ENCODE data around the gene MOB1B. TPM values are rescaled to one million over a fixed set of nuclear protein-coding genes. Genes with fewer than 3 reads are reported as not detected.

The MOB1B gene
- total and polyA plus RNA-seq, 10 of the 15 experiments (the other 5 are each of a cell fraction or from before 2014, with no cell fraction given): 1.9 to 11.4 (median 6.1) TPM

DNA sequence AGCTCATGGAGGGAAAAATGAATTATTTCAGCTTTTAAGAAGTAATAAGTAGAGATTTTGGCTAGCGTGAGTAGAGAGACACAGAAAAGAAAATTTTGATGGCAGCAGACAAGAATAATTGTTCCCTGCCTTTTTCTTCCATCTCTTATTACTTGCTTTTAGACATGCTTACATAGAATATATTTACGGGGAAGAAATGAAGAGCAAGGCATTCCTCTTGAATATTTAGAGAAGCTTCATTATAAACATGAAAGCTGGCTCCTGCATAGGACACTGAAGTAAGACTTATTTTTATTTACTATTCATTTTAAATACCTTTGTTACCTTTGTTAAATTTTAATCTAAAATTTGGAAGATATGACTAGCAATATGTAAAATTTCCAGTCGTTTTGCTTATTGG, 123.5 kb downstream of the MOB1B start (continued):
- TF ChIP-seq, protein P1, sequence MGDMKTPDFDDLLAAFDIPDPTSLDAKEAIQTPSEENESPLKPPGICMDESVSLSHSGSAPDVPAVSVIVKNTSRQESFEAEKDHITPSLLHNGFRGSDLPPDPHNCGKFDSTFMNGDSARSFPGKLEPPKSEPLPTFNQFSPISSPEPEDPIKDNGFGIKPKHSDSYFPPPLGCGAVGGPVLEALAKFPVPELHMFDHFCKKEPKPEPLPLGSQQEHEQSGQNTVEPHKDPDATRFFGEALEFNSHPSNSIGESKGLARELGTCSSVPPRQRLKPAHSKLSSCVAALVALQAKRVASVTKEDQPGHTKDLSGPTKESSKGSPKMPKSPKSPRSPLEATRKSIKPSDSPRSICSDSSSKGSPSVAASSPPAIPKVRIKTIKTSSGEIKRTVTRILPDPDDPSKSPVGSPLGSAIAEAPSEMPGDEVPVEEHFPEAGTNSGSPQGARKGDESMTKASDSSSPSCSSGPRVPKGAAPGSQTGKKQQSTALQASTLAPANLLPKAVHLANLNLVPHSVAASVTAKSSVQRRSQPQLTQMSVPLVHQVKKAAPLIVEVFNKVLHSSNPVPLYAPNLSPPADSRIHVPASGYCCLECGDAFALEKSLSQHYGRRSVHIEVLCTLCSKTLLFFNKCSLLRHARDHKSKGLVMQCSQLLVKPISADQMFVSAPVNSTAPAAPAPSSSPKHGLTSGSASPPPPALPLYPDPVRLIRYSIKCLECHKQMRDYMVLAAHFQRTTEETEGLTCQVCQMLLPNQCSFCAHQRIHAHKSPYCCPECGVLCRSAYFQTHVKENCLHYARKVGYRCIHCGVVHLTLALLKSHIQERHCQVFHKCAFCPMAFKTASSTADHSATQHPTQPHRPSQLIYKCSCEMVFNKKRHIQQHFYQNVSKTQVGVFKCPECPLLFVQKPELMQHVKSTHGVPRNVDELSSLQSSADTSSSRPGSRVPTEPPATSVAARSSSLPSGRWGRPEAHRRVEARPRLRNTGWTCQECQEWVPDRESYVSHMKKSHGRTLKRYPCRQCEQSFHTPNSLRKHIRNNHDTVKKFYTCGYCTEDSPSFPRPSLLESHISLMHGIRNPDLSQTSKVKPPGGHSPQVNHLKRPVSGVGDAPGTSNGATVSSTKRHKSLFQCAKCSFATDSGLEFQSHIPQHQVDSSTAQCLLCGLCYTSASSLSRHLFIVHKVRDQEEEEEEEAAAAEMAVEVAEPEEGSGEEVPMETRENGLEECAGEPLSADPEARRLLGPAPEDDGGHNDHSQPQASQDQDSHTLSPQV (IDR thresholded peaks at IDR 0.05): no peak
- TF ChIP-seq, protein P2, sequence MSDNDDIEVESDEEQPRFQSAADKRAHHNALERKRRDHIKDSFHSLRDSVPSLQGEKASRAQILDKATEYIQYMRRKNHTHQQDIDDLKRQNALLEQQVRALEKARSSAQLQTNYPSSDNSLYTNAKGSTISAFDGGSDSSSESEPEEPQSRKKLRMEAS (IDR thresholded peaks at IDR 0.05; ENCODE audit: low read depth, low read length): no peak
- TF ChIP-seq MEF2B (IDR thresholded peaks at IDR 0.05; ENCODE audit: partially characterized antibody, poor library complexity, severe bottlenecking): no peak

DNA sequence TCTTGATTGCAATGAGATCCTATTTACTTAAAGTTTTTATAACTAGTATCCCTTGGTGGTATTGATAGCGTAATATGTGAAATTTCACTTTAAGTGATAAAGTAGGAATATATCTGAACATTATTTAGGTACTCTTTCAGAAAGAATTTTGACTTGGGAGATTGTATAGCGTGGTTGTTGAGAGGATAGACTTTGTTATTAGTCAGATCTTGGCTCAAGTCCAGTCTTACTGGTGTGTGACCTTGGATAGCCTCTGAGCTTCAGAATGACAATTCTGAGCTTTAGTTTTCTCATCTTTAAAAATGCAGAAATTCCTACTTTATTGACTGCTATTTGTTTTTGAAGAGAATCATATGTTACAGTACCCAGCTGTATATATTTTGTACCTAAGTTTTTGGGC, 123.9 kb downstream of the MOB1B start:
- Histone ChIP-seq H4K20me1 (ENCODE audit: control insufficient read depth, insufficient read depth) (no peaks in the 10 kb centered on the region), H3K27me3 (replicated peaks in 1 of 2; ENCODE audit: control insufficient read depth in 2 of 2, insufficient read depth in 2 of 2, low read length in 1 of 2) (no peaks in the 10 kb centered on the region), H3K4me2 (ENCODE audit: control insufficient read depth, insufficient read depth) (no peak overlapping the region), H2AFZ (ENCODE audit: control insufficient read depth, low read depth, low read length) (no peak overlapping the region), H3K9me3 (replicated peaks; ENCODE audit: control insufficient read depth, insufficient read depth, low read length) (no peaks in the 10 kb centered on the region), H3K36me3 (ENCODE audit: control insufficient read depth in 2 of 2, insufficient read depth in 2 of 2, low read length in 1 of 2) (peaks cover 0 to 17% of the 10 kb centered on the region in 2 experiments; a peak in 3 of 4 replicates), H3K79me2 (ENCODE audit: control insufficient read depth, insufficient read depth, low read length) (no peaks in the 10 kb centered on the region), H3K9ac (ENCODE audit: control insufficient read depth, insufficient read depth, low read length) (no peak overlapping the region), H3K27ac (ENCODE audit: control insufficient read depth, insufficient read depth) (no peak overlapping the region), H3K4me3 (no peak overlapping the region), H3K4me1 (ENCODE audit: control insufficient read depth, insufficient read depth, low read length) (no peaks in the 10 kb centered on the region)
- in situ Hi-C loops (cut with MboI) (no loop called here), intact Hi-C loops (cut with micrococcal nuclease; ENCODE audit: unreplicated experiment) (no loop called here)
- SMC1A ChIA-PET (ENCODE audit: uncharacterized antibody, unreplicated experiment): interaction anchor here (0.6 to 1.6 kb wide), 6 partner anchors 16 to 337 kb away, joined by 3 to 4 read pairs (median 3); no protein-coding TSS in a partner anchor
- FAIRE-seq (no peak), ATAC-seq (no peak), DNase-seq (ENCODE audit: low read depth, low spot score) (no peak)
- 91% methylated on average over 2 of the region's 2 CpGs for WGBS (ENCODE audit: insufficient coverage, insufficient replicate concordance, low lambda C conversion rate, missing lambda C conversion rate)
- POLR2A ChIA-PET: no interaction called here
- no TSS peak for BruUV-seq (replicated peaks)
- CTCF ChIA-PET: interaction anchor here (0.8 to 1.5 kb wide), 4 partner anchors 16 to 424 kb away, joined by 3 to 6 read pairs (median 4); no protein-coding TSS in a partner anchor
- RAD21 ChIA-PET (ENCODE audit: unreplicated experiment): interaction anchor here (0.8 to 1.4 kb wide), 3 partner anchors 182 to 425 kb away, joined by 3 to 5 read pairs (median 3); no protein-coding TSS in a partner anchor
- TF ChIP-seq, protein P3, sequence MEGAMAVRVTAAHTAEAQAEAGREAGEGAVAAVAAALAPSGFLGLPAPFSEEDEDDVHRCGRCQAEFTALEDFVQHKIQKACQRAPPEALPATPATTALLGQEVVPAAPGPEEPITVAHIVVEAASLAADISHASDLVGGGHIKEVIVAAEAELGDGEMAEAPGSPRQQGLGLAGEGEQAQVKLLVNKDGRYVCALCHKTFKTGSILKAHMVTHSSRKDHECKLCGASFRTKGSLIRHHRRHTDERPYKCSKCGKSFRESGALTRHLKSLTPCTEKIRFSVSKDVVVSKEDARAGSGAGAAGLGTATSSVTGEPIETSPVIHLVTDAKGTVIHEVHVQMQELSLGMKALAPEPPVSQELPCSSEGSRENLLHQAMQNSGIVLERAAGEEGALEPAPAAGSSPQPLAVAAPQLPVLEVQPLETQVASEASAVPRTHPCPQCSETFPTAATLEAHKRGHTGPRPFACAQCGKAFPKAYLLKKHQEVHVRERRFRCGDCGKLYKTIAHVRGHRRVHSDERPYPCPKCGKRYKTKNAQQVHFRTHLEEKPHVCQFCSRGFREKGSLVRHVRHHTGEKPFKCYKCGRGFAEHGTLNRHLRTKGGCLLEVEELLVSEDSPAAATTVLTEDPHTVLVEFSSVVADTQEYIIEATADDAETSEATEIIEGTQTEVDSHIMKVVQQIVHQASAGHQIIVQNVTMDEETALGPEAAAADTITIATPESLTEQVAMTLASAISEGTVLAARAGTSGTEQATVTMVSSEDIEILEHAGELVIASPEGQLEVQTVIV (IDR thresholded peaks at IDR 0.05; ENCODE audit: borderline replicate concordance, partially characterized antibody): no peak
- TF ChIP-seq HDAC6 (IDR thresholded peaks at IDR 0.05; ENCODE audit: unreplicated experiment) (no peak), FOS (IDR thresholded peaks at IDR 0.05; ENCODE audit: borderline replicate concordance, extremely low read depth, insufficient read length) (no peak), HDAC2 (IDR thresholded peaks at IDR 0.05) (no peak)
- TF ChIP-seq, protein P4, sequence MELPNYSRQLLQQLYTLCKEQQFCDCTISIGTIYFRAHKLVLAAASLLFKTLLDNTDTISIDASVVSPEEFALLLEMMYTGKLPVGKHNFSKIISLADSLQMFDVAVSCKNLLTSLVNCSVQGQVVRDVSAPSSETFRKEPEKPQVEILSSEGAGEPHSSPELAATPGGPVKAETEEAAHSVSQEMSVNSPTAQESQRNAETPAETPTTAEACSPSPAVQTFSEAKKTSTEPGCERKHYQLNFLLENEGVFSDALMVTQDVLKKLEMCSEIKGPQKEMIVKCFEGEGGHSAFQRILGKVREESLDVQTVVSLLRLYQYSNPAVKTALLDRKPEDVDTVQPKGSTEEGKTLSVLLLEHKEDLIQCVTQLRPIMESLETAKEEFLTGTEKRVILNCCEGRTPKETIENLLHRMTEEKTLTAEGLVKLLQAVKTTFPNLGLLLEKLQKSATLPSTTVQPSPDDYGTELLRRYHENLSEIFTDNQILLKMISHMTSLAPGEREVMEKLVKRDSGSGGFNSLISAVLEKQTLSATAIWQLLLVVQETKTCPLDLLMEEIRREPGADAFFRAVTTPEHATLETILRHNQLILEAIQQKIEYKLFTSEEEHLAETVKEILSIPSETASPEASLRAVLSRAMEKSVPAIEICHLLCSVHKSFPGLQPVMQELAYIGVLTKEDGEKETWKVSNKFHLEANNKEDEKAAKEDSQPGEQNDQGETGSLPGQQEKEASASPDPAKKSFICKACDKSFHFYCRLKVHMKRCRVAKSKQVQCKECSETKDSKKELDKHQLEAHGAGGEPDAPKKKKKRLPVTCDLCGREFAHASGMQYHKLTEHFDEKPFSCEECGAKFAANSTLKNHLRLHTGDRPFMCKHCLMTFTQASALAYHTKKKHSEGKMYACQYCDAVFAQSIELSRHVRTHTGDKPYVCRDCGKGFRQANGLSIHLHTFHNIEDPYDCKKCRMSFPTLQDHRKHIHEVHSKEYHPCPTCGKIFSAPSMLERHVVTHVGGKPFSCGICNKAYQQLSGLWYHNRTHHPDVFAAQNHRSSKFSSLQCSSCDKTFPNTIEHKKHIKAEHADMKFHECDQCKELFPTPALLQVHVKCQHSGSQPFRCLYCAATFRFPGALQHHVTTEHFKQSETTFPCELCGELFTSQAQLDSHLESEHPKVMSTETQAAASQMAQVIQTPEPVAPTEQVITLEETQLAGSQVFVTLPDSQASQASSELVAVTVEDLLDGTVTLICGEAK (IDR thresholded peaks at IDR 0.05; ENCODE audit: borderline replicate concordance): no peak
- TF ChIP-seq, protein P5, sequence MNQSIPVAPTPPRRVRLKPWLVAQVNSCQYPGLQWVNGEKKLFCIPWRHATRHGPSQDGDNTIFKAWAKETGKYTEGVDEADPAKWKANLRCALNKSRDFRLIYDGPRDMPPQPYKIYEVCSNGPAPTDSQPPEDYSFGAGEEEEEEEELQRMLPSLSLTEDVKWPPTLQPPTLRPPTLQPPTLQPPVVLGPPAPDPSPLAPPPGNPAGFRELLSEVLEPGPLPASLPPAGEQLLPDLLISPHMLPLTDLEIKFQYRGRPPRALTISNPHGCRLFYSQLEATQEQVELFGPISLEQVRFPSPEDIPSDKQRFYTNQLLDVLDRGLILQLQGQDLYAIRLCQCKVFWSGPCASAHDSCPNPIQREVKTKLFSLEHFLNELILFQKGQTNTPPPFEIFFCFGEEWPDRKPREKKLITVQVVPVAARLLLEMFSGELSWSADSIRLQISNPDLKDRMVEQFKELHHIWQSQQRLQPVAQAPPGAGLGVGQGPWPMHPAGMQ (IDR thresholded peaks at IDR 0.05; ENCODE audit: borderline replicate concordance): no peak
